Activated CD4-positive, alpha-beta memory T cell treated with anti-CD3 and anti-CD28 coated beads, Interleukin-2, amount 10 ng/mL, durations not matched to agents 7 days and 5 days (primary cell): Measurements from ENCODE around the gene MRPL40. TPM values are rescaled to one million over a fixed set of nuclear protein-coding genes. Genes with fewer than 3 reads are reported as not detected.

Experiments
- CTCF ChIA-PET: fragments of 350-600 bp; sonication (Branson Sonifier 250); formaldehyde crosslinking; loops from one replicate; lab custom pipeline; 2021; ENCODE audit warnings: antibody characterized with exemption, inconsistent platforms; lab: Charles Lee
- POLR2A ChIA-PET: fragments of 350-600 bp; sonication (Branson Sonifier 250); formaldehyde crosslinking; loops from one replicate; lab custom pipeline; 2021; ENCODE audit warnings: antibody characterized with exemption; lab: Charles Lee
- DNase-seq: peaks from one replicate; pipeline ENCODE4 v3.0.0-alpha.2; 2020
- H3K27ac Mint-ChIP-seq: one replicate; pipeline ENCODE4 v1.8.0; 2021; ENCODE audit warnings: mild to moderate bottlenecking, mixed read lengths
- H3K27me3 Mint-ChIP-seq: one replicate; pipeline ENCODE4 v1.8.0; 2021; ENCODE audit warnings: mixed read lengths
- H3K36me3 Mint-ChIP-seq: one replicate; pipeline ENCODE4 v1.8.0; 2021; ENCODE audit warnings: low read depth, mixed read lengths
- H3K4me1 Mint-ChIP-seq: one replicate; pipeline ENCODE4 v1.8.0; 2021; ENCODE audit warnings: mixed read lengths
- H3K4me3 Mint-ChIP-seq: one replicate; pipeline ENCODE4 v1.8.0; 2021; ENCODE audit warnings: mild to moderate bottlenecking, mixed read lengths
- H3K9me3 Mint-ChIP-seq: one replicate; pipeline ENCODE4 v1.8.0; 2021; ENCODE audit warnings: mixed read lengths
- total RNA-seq, 2 experiments: library from RNA; stranded (reverse); gene quantifications; one replicate each; pipeline ENCODE4 v1.2.3, GENCODE V29; 2021

The MRPL40 gene
- total RNA-seq, 2 experiments from 2014 or later = 22.4 to 24.6 TPM

DNA sequence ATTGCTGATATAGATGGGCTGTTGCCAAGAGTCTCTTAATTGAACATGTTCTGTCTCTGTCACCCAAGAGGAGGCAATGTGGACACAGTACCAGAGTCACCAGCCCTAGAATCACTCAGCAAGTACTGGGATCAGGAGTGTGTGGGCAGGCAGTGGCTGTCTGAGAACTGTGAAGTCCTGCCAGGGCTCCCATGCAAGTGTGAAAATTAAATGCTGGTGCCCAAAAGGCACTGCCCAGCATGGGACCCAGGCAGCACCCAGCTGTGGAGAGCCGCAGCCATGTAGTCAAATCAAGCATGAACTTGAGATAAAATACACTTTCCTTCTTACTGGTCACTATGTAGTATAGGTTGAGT, 20.7 kb upstream of the MRPL40 start:
- Mint-ChIP-seq H3K9me3 (no peaks in the 10 kb centered on the region), H3K27me3 (no peaks in the 10 kb centered on the region), H3K4me3 (no peak overlapping the region), H3K36me3 (peaks cover 44% of the 10 kb centered on the region), H3K4me1 (peaks cover 19% of the 10 kb centered on the region), H3K27ac (peak overlapping the region; percentile 26)
- DNase-seq = no peak
- CTCF ChIA-PET = interaction anchor here (1.0 to 1.4 kb wide), 2 partner anchors 33 to 66 kb away, joined by 3 read pairs; no protein-coding TSS in a partner anchor
- POLR2A ChIA-PET = interaction anchor here (1.0 kb wide), 1 partner anchor 444 kb away, joined by 3 read pairs; no protein-coding TSS in a partner anchor

DNA sequence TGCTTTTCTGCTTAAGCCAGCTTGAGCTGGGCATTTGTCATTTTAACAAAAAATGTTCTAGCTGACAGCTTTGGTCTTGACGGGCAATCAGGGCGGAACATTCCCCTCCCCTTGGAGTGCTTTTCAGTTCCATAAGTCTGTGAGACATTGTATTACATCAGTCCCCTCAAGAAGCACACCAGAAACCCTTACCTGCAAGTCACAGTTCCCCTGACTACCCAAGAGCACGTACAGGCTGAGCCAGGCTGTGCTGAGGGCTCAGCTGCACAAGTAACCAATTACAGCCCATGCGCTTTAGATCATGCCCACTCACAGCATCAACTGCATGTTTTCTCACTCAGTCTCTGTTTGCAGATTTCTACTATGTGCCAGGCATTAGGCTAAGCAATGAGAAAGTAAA, 19.9 kb upstream of the MRPL40 start:
- Mint-ChIP-seq H3K36me3 (peaks cover 40% of the 10 kb centered on the region), H3K4me1 (peaks cover 21% of the 10 kb centered on the region), H3K27ac (no peak overlapping the region), H3K27me3 (no peaks in the 10 kb centered on the region), H3K9me3 (no peaks in the 10 kb centered on the region), H3K4me3 (no peak overlapping the region)
- no peak for DNase-seq
- ChIA-PET CTCF (interaction anchor here (1.0 kb wide), 1 partner anchor 33 kb away, joined by 3 read pairs; no protein-coding TSS in a partner anchor), POLR2A (interaction anchor here (1.0 to 1.2 kb wide), 2 partner anchors 20 to 443 kb away, joined by 3 to 4 read pairs; partner anchors contain the start of genes HIRA and MRPL40)

DNA sequence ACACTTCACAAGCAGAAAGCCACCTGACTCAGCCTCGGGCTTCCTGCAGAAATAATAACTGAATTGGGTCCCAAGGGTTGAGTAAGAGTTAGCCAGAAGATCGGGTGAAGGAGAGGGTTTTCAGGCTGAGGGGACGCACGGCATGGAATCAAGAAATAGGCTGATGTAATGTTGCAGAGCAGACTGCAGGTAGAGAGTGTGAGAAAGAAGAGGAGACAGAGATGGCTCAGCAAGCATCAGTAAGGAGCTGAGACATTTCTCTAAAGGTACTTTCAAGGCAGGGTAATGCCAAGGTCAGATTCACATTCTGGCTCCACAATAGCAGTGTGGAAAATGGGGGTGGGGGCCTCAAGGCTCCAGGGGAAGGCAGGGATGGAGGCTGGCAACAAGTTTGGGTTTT, 19.4 kb upstream of the MRPL40 start:
- Mint-ChIP-seq H3K9me3 (no peaks in the 10 kb centered on the region), H3K27me3 (no peaks in the 10 kb centered on the region), H3K4me1 (peaks cover 26% of the 10 kb centered on the region), H3K27ac (peak overlapping the region; percentile 28), H3K4me3 (no peak overlapping the region), H3K36me3 (peaks cover 39% of the 10 kb centered on the region)
- ChIA-PET CTCF (no interaction called here), POLR2A (interaction anchor here (1.2 kb wide), 1 partner anchor 19 kb away, joined by 4 read pairs; the partner anchor contains the start of genes HIRA and MRPL40)
- no peak for DNase-seq

DNA sequence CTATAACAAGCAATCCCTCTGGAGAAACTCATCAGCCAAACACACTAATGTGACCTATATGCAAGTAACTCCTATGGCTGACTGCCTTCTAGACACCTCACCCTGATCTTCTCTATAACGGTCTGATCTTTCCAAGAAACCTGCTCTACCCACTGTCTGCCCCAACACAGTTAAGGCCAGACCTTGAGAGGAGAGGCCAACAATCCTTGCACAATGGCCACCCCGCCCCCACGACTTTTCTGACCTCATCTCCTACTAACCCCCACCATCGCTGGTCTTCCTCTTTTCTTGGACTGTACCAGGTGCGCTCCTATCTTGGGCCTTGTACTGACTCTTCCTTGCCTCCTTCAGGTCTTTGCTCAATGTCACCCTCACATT, 13.3 kb upstream of the MRPL40 start:
- H3K27me3 Mint-ChIP-seq = no peaks in the 10 kb centered on the region
- ChIA-PET CTCF (interaction anchor here (2.6 kb wide), 1 partner anchor 211 kb away, joined by 8 read pairs; no protein-coding TSS in a partner anchor), POLR2A (interaction anchor here (1.2 to 4.7 kb wide), 5 partner anchors 8 to 274 kb away, joined by 3 to 82 read pairs (median 10); partner anchors contain the start of genes C22orf39, CDC45, ESS2 and HIRA)
- H3K36me3 Mint-ChIP-seq = peaks cover 25% of the 10 kb centered on the region
- H3K9me3 Mint-ChIP-seq = no peaks in the 10 kb centered on the region
- DNase-seq = peak; percentile 20
- H3K27ac Mint-ChIP-seq = peak overlapping the region; percentile 87
- peaks cover 68% of the 10 kb centered on the region for H3K4me1 Mint-ChIP-seq
- peak overlapping the region; percentile 12 for H3K4me3 Mint-ChIP-seq

DNA sequence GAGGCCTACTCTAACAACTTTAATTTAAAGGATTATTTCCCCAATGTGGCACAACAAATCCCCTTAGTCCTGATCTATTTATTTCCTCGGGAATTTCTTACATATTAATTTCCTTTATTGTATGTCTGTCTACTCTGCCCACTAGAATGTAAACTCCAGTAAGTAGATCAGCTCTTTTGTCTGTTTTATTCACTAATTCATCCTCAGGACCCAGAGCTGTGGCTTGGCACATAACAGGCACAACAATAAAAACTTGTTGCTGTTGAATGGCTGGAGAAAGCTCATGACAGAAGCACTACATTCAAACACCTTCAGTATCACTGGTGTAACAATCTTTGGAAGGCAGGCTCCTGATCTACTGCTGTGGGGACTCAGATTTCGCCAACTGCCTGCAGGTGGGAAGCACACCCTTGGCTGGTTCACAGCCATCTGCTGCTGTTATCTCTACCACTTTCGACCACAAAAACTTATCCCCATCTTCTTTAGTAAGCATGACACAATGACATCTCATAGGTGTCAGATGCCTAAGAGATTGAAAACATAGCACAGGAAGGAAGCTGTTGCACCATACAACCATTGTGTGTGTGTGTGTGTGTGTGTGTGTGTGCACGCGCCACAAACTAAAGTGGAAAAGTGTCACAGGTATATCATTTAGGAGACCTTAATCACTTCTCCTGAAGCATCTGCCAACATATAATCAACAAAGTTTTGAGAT, 12.7 kb upstream of the MRPL40 start:
- Mint-ChIP-seq H3K4me1 (peaks cover 71% of the 10 kb centered on the region), H3K9me3 (no peaks in the 10 kb centered on the region), H3K36me3 (peaks cover 25% of the 10 kb centered on the region), H3K27ac (peak overlapping the region; percentile 87), H3K27me3 (no peaks in the 10 kb centered on the region), H3K4me3 (peak overlapping the region; percentile 12)
- DNase-seq = peak; percentile 67
- POLR2A ChIA-PET = interaction anchor here (0.9 to 4.7 kb wide), 9 partner anchors 9 to 275 kb away, joined by 3 to 82 read pairs (median 4); partner anchors contain the start of genes C22orf39, CDC45, ESS2 and HIRA
- CTCF ChIA-PET = interaction anchor here (1.6 to 2.6 kb wide), 2 partner anchors 13 to 210 kb away, joined by 4 to 8 read pairs; no protein-coding TSS in a partner anchor

DNA sequence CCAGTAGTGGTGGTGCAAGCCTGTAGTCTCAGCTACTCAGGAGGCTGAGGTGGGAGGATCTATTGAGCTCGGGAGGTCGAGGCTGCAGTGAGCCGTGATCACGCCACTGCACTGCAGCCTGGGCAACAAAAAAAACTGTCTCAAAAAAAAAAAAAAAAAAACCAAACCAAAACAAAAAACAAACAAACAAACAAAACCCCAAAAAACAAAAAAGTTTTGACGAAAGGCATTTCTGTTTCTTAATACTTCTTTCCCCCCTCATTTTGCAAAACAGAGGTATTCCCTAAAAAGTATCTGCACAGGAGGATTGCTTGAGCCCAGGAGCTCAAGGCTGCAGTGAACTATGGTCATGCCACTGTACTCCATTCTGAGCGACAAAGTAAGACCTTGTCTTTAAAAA, 12.0 kb upstream of the MRPL40 start:
- Mint-ChIP-seq H3K27me3 (no peaks in the 10 kb centered on the region), H3K9me3 (no peaks in the 10 kb centered on the region), H3K27ac (peak overlapping the region; percentile 87), H3K4me1 (peaks cover 77% of the 10 kb centered on the region), H3K4me3 (no peak overlapping the region), H3K36me3 (peaks cover 30% of the 10 kb centered on the region)
- CTCF ChIA-PET = interaction anchor here (1.4 to 2.6 kb wide), 3 partner anchors 11 to 209 kb away, joined by 4 to 8 read pairs (median 5); partner anchors contain the start of genes HIRA and MRPL40
- POLR2A ChIA-PET = interaction anchor here (0.7 to 4.7 kb wide), 11 partner anchors 9 to 276 kb away, joined by 3 to 82 read pairs (median 4); partner anchors contain the start of genes C22orf39, CDC45, ESS2 and HIRA
- no peak for DNase-seq

DNA sequence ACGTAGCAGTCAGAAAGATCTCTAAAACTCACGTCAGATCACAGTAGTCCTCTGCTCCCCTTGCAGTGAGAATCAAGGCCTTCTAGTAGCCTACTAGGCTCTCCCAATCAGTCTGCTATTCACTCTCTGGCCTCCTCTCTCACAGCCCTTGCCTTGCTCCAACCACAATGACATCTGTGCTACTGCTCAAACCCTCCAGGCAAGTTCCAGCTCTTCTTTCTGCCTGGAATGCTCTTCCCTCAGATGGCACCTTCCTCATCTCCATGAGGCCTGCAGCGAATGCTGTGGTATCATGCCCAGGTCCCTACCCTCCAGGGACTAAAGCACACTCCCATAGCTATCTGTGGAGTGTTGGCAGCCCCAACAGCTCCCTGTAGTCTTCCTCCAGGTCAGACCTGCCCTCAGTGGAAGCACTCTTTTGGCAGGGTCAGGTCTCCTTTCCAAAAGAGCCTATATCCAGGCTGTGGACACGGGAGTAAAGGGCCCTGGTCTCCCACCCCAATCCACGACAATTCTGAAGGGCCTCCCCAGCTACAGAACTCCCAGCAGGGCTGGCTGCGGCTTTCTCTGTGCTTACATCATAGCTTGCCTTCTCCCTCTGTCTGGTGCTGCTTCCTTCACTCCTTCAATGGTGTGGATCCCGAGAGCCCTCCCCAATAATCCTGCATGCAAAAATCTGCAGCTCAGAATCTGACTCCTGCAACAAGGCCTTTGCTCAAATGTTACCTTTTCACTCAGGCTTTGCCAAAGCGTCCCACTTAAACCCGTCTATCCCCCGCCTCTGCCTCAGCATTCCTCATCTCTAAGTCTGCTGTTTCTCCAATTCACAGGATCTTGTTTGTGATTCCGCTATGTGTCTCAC, 9.7 kb upstream of the MRPL40 start:
- POLR2A ChIA-PET = interaction anchor here (0.9 to 4.7 kb wide), 3 partner anchors 9 to 24 kb away, joined by 3 to 82 read pairs (median 3); partner anchors contain the start of genes HIRA and MRPL40
- no peak overlapping the region for H3K4me3 Mint-ChIP-seq
- H3K27me3 Mint-ChIP-seq = no peaks in the 10 kb centered on the region

DNA sequence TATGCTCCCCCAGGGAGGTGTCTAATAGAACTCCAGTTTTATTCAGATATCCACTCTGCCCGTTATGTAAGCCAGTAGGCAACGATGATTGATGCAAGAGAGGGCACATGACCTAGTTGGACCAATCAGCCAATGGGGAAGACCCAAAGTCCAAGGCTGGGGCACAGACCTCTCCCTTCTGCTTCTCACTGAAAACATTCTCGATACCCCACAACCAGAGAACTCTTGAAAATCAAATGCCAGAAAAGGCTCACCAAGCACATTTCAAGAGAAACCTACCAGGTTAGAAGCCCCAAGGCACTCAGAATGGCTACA, 8.2 kb upstream of the MRPL40 start:
- ChIA-PET POLR2A (interaction anchor here (0.6 to 1.0 kb wide), 4 partner anchors 11 to 53 kb away, joined by 3 read pairs; no protein-coding TSS in a partner anchor), CTCF (no interaction called here)
- no peak for DNase-seq
- Mint-ChIP-seq H3K36me3 (peaks cover 42% of the 10 kb centered on the region), H3K27me3 (no peaks in the 10 kb centered on the region), H3K27ac (no peak overlapping the region), H3K9me3 (no peaks in the 10 kb centered on the region), H3K4me3 (no peak overlapping the region), H3K4me1 (peaks cover 86% of the 10 kb centered on the region)

More for the DNA sequence above, 9.7 kb upstream of the MRPL40 start:
- peaks cover 40% of the 10 kb centered on the region for H3K36me3 Mint-ChIP-seq
- H3K27ac Mint-ChIP-seq = peak overlapping the region; percentile 56
- H3K4me1 Mint-ChIP-seq = peaks cover 87% of the 10 kb centered on the region
- no peaks in the 10 kb centered on the region for H3K9me3 Mint-ChIP-seq
- DNase-seq = no peak
- CTCF ChIA-PET = interaction anchor here (0.8 to 1.2 kb wide), 2 partner anchors 50 to 57 kb away, joined by 4 read pairs; partner anchors contain the start of gene CDC45

DNA sequence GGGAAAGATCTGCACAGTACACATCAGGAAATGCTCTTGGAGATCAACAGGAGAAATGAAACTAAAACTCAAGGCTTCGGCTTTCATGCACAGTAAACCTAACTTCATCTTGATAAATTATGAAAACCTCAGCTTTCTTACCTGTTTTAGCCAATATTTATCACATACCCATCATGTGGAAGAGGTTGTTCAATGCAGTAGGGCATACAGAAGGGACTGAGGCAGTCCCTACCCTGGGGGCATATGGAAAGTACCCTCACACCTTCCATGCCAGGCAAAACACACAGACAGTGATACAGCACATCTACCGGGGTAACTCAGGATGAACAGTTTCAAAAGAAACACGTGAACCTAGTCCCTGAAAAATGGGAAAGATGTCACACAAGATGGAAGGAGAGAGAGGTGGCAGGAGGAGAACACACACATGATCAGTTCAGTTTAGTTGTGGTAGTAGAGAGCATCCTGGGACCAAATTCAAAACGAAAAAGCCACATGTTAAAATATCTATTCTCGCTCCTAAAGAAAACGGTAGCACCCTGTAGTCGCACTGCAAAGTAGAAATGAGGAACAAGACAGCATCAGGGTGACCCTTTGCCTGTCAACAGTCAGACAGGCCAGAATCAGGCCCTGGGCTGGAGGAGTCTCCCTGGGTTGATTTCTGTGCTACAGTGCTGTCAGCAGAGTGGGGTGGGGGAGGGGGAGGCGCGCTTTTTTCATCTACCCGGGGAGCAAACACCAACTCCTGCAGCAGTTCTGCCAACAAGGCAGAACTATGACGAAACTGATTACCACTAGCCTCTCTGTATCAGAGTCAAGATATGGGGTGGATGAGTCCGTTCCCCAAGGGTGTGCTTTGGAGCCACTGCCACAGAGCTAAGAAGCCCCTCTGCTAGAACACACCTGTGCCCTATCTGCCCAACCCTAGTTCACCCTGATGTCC, 2.1 kb upstream of the MRPL40 start:
- CTCF ChIA-PET = interaction anchor here (1.1 kb wide), 1 partner anchor 17 kb away, joined by 3 read pairs; the partner anchor contains the start of gene C22orf39
- H3K4me1 Mint-ChIP-seq = peaks cover 59% of the 10 kb centered on the region
- H3K36me3 Mint-ChIP-seq = peaks cover 48% of the 10 kb centered on the region
- POLR2A ChIA-PET = interaction anchor here (0.6 to 7.0 kb wide), 7 partner anchors 8 to 286 kb away, joined by 3 to 113 read pairs (median 5); partner anchors contain the start of genes C22orf39, CDC45, ESS2 and UFD1
- peak overlapping the region; percentile 89 for H3K4me3 Mint-ChIP-seq
- DNase-seq = peak; percentile 66
- peak overlapping the region; percentile 96 for H3K27ac Mint-ChIP-seq
- no peaks in the 10 kb centered on the region for H3K27me3 Mint-ChIP-seq
- H3K9me3 Mint-ChIP-seq = no peaks in the 10 kb centered on the region

DNA sequence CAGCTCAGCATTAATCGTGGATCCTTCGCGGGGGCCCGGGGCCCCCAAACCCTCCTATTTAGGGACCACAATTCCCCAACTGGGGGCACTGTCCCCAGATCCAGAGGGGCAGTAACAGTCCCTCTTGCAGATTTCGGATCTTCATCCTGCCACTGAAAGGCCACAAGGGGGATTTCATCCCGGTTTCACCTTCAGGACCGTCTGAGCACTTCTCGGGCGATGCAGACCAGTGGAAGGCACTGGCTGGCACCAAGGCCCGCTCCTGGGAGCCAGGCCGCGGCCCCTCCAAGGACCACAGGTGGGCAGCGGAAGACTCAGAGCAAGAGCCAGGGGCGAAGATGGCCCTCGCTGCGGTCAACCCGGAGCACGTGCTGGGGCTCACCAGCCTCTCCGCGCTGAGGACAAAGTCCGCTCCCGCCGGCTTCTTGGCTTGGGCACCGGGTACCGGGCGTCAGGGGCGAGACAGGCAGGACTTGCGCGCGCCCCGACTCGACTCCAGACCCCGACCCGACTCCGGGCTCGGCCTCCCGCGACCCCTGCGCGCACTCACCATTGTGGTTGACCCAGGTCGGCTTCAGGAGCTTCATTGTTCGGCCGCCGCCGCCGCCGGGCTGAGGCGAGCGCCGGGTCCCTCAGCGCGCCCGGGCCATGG, 1.3 kb upstream of the MRPL40 start:
- peak; percentile 41 for DNase-seq
- H3K27me3 Mint-ChIP-seq = no peaks in the 10 kb centered on the region
- CTCF ChIA-PET = interaction anchor here (1.1 to 2.7 kb wide), 3 partner anchors 10 to 47 kb away, joined by 3 to 6 read pairs (median 5); partner anchors contain the start of gene C22orf39
- H3K27ac Mint-ChIP-seq = peak overlapping the region; percentile 96
- H3K4me3 Mint-ChIP-seq = peak overlapping the region; percentile 89
- no peaks in the 10 kb centered on the region for H3K9me3 Mint-ChIP-seq
- H3K4me1 Mint-ChIP-seq = peaks cover 57% of the 10 kb centered on the region
- H3K36me3 Mint-ChIP-seq = peaks cover 48% of the 10 kb centered on the region
- POLR2A ChIA-PET = interaction anchor here (0.6 to 7.0 kb wide), 14 partner anchors 10 to 1714 kb away, joined by 3 to 113 read pairs (median 5); partner anchors contain the start of genes C22orf39, CDC45, CLTCL1 and ESS2
